Mesendoderm (in vitro differentiated cells): ENCODE measurements around the gene VPS29. TPM values are rescaled to one million over a fixed set of nuclear protein-coding genes. Genes with fewer than 3 reads are reported as not detected.
A peak's percentile ranks its signal among the peaks of the same experiment; 100 is the strongest.

Experiments
- DNase-seq: peaks from one replicate; pipeline ENCODE4 v3.0.0; 2013
- H2AK5ac ChIP-seq: 2 replicates; pipeline ENCODE4 v1.6.1; 2013; ENCODE audit warnings: low read length, inconsistent platforms
- H2BK120ac ChIP-seq: 2 replicates; pipeline ENCODE4 v1.6.1; 2013; ENCODE audit warnings: low read depth, mild to moderate bottlenecking, low read length, moderate library complexity, mixed read lengths
- H2BK15ac ChIP-seq: replicated peaks from 2 replicates; pipeline ENCODE4 v1.6.1; 2013; ENCODE audit warnings: low read depth, mild to moderate bottlenecking, moderate library complexity
- H2BK5ac ChIP-seq: 2 replicates; pipeline ENCODE4 v1.6.1; 2013; ENCODE audit warnings: low read length, inconsistent platforms
- H3K18ac ChIP-seq: 2 replicates; pipeline ENCODE4 v1.6.1; 2013; ENCODE audit warnings: mild to moderate bottlenecking, low read length, mixed read lengths
- H3K23ac ChIP-seq: one replicate; pipeline ENCODE4 v1.6.1; 2013; ENCODE audit warnings: low read length
- H3K27ac ChIP-seq: 2 replicates; pipeline ENCODE4 v1.5.1; 2013; ENCODE audit warnings: low read depth, mild to moderate bottlenecking, inconsistent platforms, low read length, moderate library complexity
- H3K27me3 ChIP-seq: 2 replicates; pipeline ENCODE4 v1.6.1; 2013; ENCODE audit warnings: low read length, control low read depth, mild to moderate bottlenecking, inconsistent platforms; ENCODE audit not compliant: insufficient read depth, poor library complexity
- H3K36me3 ChIP-seq: 2 replicates; pipeline ENCODE4 v1.6.1; 2013; ENCODE audit warnings: low read length, inconsistent platforms; ENCODE audit not compliant: control insufficient read depth, insufficient read depth
- H3K4ac ChIP-seq: one replicate; pipeline ENCODE4 v1.6.1; 2013; ENCODE audit warnings: low read depth, mild to moderate bottlenecking, low read length, moderate library complexity
- H3K4me1 ChIP-seq: 2 replicates; pipeline ENCODE4 v1.6.1; 2013; ENCODE audit warnings: low read depth, low read length, inconsistent platforms; ENCODE audit not compliant: control insufficient read depth
- H3K4me2 ChIP-seq: 2 replicates; pipeline ENCODE4 v1.6.1; 2013; ENCODE audit warnings: low read length
- H3K4me3 ChIP-seq: 2 replicates; pipeline ENCODE4 v1.5.1; 2013; ENCODE audit warnings: mild to moderate bottlenecking, low read length
- H3K56ac ChIP-seq: one replicate; pipeline ENCODE4 v1.6.1; 2013; ENCODE audit warnings: low read length
- H3K79me1 ChIP-seq: 2 replicates; pipeline ENCODE4 v1.6.1; 2013; ENCODE audit warnings: low read length, inconsistent platforms
- H3K79me2 ChIP-seq: 2 replicates; pipeline ENCODE4 v1.6.1; 2013; ENCODE audit warnings: mild to moderate bottlenecking, low read length; ENCODE audit not compliant: control insufficient read depth, insufficient read depth
- H3K9ac ChIP-seq: 2 replicates; pipeline ENCODE4 v1.6.1; 2013; ENCODE audit warnings: low read length, inconsistent platforms
- H4K5ac ChIP-seq: one replicate; pipeline ENCODE4 v1.6.1; 2013; ENCODE audit warnings: low read length
- H4K8ac ChIP-seq: one replicate; pipeline ENCODE4 v1.6.1; 2013; ENCODE audit warnings: low read depth, mild to moderate bottlenecking, control low read depth, low read length, moderate library complexity
- WGBS: extraction: QIAGEN DNeasy Blood & Tissue Kit; methylation state at CpG from one replicate; pipeline ENCODE4 v1.1.7; 2013; ENCODE audit warnings: low lambda C conversion rate, missing lambda C conversion rate; ENCODE audit not compliant: insufficient coverage; ENCODE audit errors: extremely low coverage; 5-methylcytosine and 5-hydroxymethylcytosine counted together
- small RNA-seq: library from polyadenylated mRNA; stranded (forward); fragments of <200 nt; extraction: miRNeasy Mini kit (QIAGEN cat#:217004); gene quantifications from one replicate; pipeline ENCODE3, GENCODE V24; 2013; ENCODE audit not compliant: insufficient read depth

The VPS29 gene

GRCh38 chr12:110453569-110454296 is 48.2 kb downstream of the VPS29 start:
- Histone ChIP-seq H3K18ac (no peak overlapping the region), H3K79me1 (peaks cover 4% of the 10 kb centered on the region), H3K23ac (no peak overlapping the region), H2BK120ac (no peak overlapping the region), H4K5ac (no peak overlapping the region), H3K4me3 (no peak overlapping the region), H4K8ac (no peak overlapping the region), H3K4ac (no peak overlapping the region), H2BK15ac (no peak overlapping the region), H2AK5ac (no peak overlapping the region), H3K27ac (no peak overlapping the region), H3K4me1 (no peaks in the 10 kb centered on the region), H3K79me2 (peaks cover 8% of the 10 kb centered on the region), H3K56ac (no peak overlapping the region), H3K9ac (no peak overlapping the region), H3K27me3 (no peaks in the 10 kb centered on the region), H3K4me2 (no peak overlapping the region), H2BK5ac (no peak overlapping the region), H3K36me3 (peaks cover under 1% of the 10 kb centered on the region)
- no peak for DNase-seq
- no CpG with 5 or more reads among the region's 4 CpGs for WGBS

- Histone ChIP-seq H2BK120ac (no peak overlapping the region), H3K18ac (no peak overlapping the region), H3K23ac (no peak overlapping the region), H4K5ac (no peak overlapping the region), H2BK5ac (no peak overlapping the region), H3K56ac (no peak overlapping the region), H3K4me2 (no peak overlapping the region), H3K27ac (no peak overlapping the region), H2BK15ac (no peak overlapping the region), H3K27me3 (no peaks in the 10 kb centered on the region), H3K79me2 (peaks cover 20% of the 10 kb centered on the region), H3K36me3 (no peaks in the 10 kb centered on the region), H2AK5ac (no peak overlapping the region), H3K4ac (no peak overlapping the region), H3K9ac (no peak overlapping the region), H4K8ac (no peak overlapping the region), H3K4me3 (no peak overlapping the region), H3K79me1 (peaks cover 6% of the 10 kb centered on the region), H3K4me1 (no peaks in the 10 kb centered on the region)
- DNase-seq, result no peak
- no CpG with 5 or more reads among the region's 1 CpG for WGBS
These were observed 50.6 kb downstream of the VPS29 start for GRCh38 chr12:110451263-110451662.

- Histone ChIP-seq H3K9ac (peak within 1 kb of the TSS; percentile 95), H3K23ac (peak within 1 kb of the TSS; percentile 15), H3K18ac (peak within 1 kb of the TSS; percentile 86)
These were observed 52.0 kb downstream of the VPS29 start, which contains the start of gene ARPC3 for GRCh38 chr12:110449799-110450497. Gene ARPC3, minus strand, starts transcription at chr12:110450337. Its CDS starts 77 bp downstream, at chr12:110450260.

GRCh38 chr12:110444455-110444854 is 57.5 kb downstream of the VPS29 start:
- WGBS, result no CpG with 5 or more reads among the region's 3 CpGs
- H3K27ac ChIP-seq, result no peak overlapping the region

More at GRCh38 chr12:110449799-110450497, 52.0 kb downstream of the VPS29 start, which contains the start of gene ARPC3:
- H3K4ac ChIP-seq, result peak within 1 kb of the TSS; percentile 60
- H3K56ac ChIP-seq, result peak within 1 kb of the TSS; percentile 97
- peak within 1 kb of the TSS; percentile 47 for H2BK5ac ChIP-seq
- peak within 1 kb of the TSS; percentile 90 for H3K4me3 ChIP-seq
- H3K27ac ChIP-seq, result peak within 1 kb of the TSS; percentile 61
- no CpG with 5 or more reads among the region's 51 CpGs for WGBS
- H3K4me2 ChIP-seq, result peak within 1 kb of the TSS; percentile 81
- H3K4me1 ChIP-seq, result no peaks in the 10 kb centered on the region
- DNase-seq, result peak; percentile 98
- H3K79me1 ChIP-seq, result peaks cover 6% of the 10 kb centered on the region
- peaks cover 20% of the 10 kb centered on the region for H3K79me2 ChIP-seq
- no peak within 1 kb of the TSS for H2AK5ac ChIP-seq
- H4K5ac ChIP-seq, result peak within 1 kb of the TSS; percentile 81
- no peak within 1 kb of the TSS for H4K8ac ChIP-seq
- H2BK120ac ChIP-seq, result peak within 1 kb of the TSS; percentile 30
- no peak within 1 kb of the TSS for H2BK15ac ChIP-seq
- H3K27me3 ChIP-seq, result no peaks in the 10 kb centered on the region
- H3K36me3 ChIP-seq, result peaks cover 2% of the 10 kb centered on the region

More at GRCh38 chr12:110444455-110444854, 57.5 kb downstream of the VPS29 start:
- H3K18ac ChIP-seq, result no peak overlapping the region
- no peak overlapping the region for H2BK120ac ChIP-seq
- no peak overlapping the region for H3K4me3 ChIP-seq
- H4K8ac ChIP-seq, result no peak overlapping the region
- H3K4me2 ChIP-seq, result no peak overlapping the region
- H3K79me1 ChIP-seq, result peaks cover 5% of the 10 kb centered on the region
- H3K27me3 ChIP-seq, result no peaks in the 10 kb centered on the region
- peaks cover 18% of the 10 kb centered on the region for H3K79me2 ChIP-seq
- no peak overlapping the region for H2AK5ac ChIP-seq
- no peak overlapping the region for H3K4ac ChIP-seq
- no peak overlapping the region for H2BK15ac ChIP-seq
- no peak overlapping the region for H4K5ac ChIP-seq
- no peak for DNase-seq
- H2BK5ac ChIP-seq, result no peak overlapping the region
- peaks cover 3% of the 10 kb centered on the region for H3K36me3 ChIP-seq
- no peak overlapping the region for H3K9ac ChIP-seq
- H3K23ac ChIP-seq, result no peak overlapping the region
- H3K56ac ChIP-seq, result no peak overlapping the region
- H3K4me1 ChIP-seq, result no peaks in the 10 kb centered on the region

Small RNAs within 50 kb of the gene (small RNA-seq; reads per million reads assigned to genes)
- not detected for gene RF00278
